ENCODE results near the gene ZNF184. TPM values are rescaled to one million over a fixed set of nuclear protein-coding genes. Genes with fewer than 3 reads are reported as not detected.
A peak's percentile ranks its signal among the peaks of the same experiment; 100 is the strongest.

The ZNF184 gene
- total and polyA plus RNA-seq, 9 of the 15 experiments (the other 6 are each of a cell fraction or from before 2014, with no cell fraction given): 7.6 to 22.2 (median 12.8) TPM

DNA sequence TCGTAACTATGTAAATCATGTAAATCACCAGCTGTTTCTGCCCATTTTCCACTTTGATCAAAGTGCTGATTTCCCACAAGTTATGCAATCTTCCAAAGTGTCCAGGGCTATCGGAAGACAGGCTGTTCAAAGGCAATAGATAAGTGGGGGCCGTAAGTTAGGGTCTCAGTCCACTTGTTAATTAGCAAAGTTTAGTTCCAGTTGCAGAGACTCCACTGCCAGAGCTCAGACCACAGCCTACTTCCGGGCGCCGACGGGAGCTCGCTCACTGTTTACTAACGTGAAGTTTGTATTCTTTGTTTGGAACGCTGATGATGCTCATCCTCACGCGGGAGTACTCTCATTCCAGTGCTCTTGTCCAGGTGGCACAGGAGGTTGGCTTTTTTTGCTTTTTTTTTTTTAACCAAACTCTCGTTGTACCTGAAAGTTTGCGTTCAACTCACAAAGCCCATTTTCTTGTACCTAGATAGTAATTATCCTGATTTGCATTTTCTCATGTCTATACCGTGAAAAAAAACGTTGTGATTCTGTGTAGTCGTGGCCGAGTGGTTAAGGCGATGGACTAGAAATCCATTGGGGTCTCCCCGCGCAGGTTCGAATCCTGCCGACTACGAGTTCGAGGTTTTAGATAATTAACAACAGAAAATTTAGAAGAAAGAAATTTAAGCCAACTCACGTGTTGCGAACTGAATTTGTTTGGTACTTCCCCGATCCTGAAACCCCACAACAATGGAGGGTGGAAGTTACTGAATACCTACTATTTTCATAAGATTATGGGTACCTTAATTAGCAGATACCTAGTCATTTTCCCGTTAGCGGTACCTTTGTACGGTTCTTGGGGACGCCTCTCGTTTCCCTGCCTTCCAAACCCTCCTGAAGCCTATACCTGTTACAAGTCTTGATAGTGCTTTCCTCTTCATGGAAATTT, 29.9 kb upstream of the ZNF184 start (continued):
- TF ChIP-seq ZKSCAN8 (CRISPR knock-in tag; IDR thresholded peaks at IDR 0.05) (peak; percentile 74; the same call in 1 of the 2 replicates), MTA3 (IDR thresholded peaks at IDR 0.05; ENCODE audit: borderline replicate concordance) (peak; percentile 57), MLX (CRISPR knock-in tag; conservative IDR thresholded peaks at IDR 0.05) (no peak), LARP7 (IDR thresholded peaks at IDR 0.05) (0 out of 2 replicates have a peak, but pooled peaks have one; percentile 9), FOS (IDR thresholded peaks at IDR 0.05; ENCODE audit: extremely low read depth, insufficient read length) (peak; percentile 1), HNRNPLL (IDR thresholded peaks at IDR 0.05; ENCODE audit: low read depth, low read length, poor library complexity, severe bottlenecking) (no peak), CLOCK (CRISPR knock-in tag; IDR thresholded peaks at IDR 0.05; ENCODE audit: borderline replicate concordance) (no peak), ZNF592 (IDR thresholded peaks at IDR 0.05) (peak; percentile 71), ETV1 (tag; conservative IDR thresholded peaks at IDR 0.05; ENCODE audit: low read depth) (peak; percentile 89), JUN (IDR thresholded peaks at IDR 0.05; ENCODE audit: borderline replicate concordance, low read depth, low read length) (no peak), JUN (CRISPR knock-in tag; IDR thresholded peaks at IDR 0.05; ENCODE audit: borderline replicate concordance) (0 out of 2 replicates have a peak, but pooled peaks have one; percentile 66), BRCA1 (IDR thresholded peaks at IDR 0.05) (no peak), BRCA1 (CRISPR knock-in tag; IDR thresholded peaks at IDR 0.05) (no peak), GATAD2A (IDR thresholded peaks at IDR 0.05) (peak; percentile 71), DPF2 (IDR thresholded peaks at IDR 0.05) (peak; percentile 66), MCM7 (IDR thresholded peaks at IDR 0.05) (no peak), ZNF696 (CRISPR knock-in tag; conservative IDR thresholded peaks at IDR 0.05) (no peak), MIER1 (IDR thresholded peaks at IDR 0.05; ENCODE audit: low read depth) (peak; percentile 18; the same call in 1 of the 2 replicates), ZFP36 (IDR thresholded peaks at IDR 0.05; ENCODE audit: low read depth, low read length, partially characterized antibody) (no peak), MXI1 (IDR thresholded peaks at IDR 0.05; ENCODE audit: low read depth, low read length) (peak; percentile 55; the same call in 1 of the 2 replicates)

All from K562 (cell line).